ENCODE data around the gene KLHL10. TPM values are rescaled to one million over a fixed set of nuclear protein-coding genes. Genes with fewer than 3 reads are reported as not detected.

Gene KLHL10
- total RNA-seq, 2 experiments from 2014 or later: not detected

- Histone ChIP-seq H3K9me3 (ENCODE audit: control insufficient read depth in 1 of 2, insufficient read depth in 1 of 2, low read length in 2 of 2) (no peaks in the 10 kb centered on the region), H3K4me3 (ENCODE audit: low read length) (no peak overlapping the region), H3K4me1 (ENCODE audit: insufficient read depth, low read length) (no peaks in the 10 kb centered on the region), H3K27ac (ENCODE audit: low read depth in 1 of 2, low read length in 2 of 2) (no peak overlapping the region), H3K27me3 (ENCODE audit: control insufficient read depth in 1 of 2, insufficient read depth in 2 of 2, low read length in 2 of 2) (no peaks in the 10 kb centered on the region), H3K36me3 (ENCODE audit: insufficient read depth, low read length) (peaks cover 89% of the 10 kb centered on the region)
- Mint-ChIP-seq H3K36me3 (ENCODE audit: low read depth) (peaks cover 69% of the 10 kb centered on the region), H3K4me3 (no peak overlapping the region), H3K4me1 (ENCODE audit: low read depth) (no peaks in the 10 kb centered on the region), H3K27ac (no peak overlapping the region), H3K9me3 (no peaks in the 10 kb centered on the region), H3K27me3 (no peaks in the 10 kb centered on the region)
- TF ChIP-seq, protein P1, sequence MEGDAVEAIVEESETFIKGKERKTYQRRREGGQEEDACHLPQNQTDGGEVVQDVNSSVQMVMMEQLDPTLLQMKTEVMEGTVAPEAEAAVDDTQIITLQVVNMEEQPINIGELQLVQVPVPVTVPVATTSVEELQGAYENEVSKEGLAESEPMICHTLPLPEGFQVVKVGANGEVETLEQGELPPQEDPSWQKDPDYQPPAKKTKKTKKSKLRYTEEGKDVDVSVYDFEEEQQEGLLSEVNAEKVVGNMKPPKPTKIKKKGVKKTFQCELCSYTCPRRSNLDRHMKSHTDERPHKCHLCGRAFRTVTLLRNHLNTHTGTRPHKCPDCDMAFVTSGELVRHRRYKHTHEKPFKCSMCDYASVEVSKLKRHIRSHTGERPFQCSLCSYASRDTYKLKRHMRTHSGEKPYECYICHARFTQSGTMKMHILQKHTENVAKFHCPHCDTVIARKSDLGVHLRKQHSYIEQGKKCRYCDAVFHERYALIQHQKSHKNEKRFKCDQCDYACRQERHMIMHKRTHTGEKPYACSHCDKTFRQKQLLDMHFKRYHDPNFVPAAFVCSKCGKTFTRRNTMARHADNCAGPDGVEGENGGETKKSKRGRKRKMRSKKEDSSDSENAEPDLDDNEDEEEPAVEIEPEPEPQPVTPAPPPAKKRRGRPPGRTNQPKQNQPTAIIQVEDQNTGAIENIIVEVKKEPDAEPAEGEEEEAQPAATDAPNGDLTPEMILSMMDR (IDR thresholded peaks at IDR 0.05): no peak
- ATAC-seq (ENCODE audit: poor library complexity) (no peak), DNase-seq (no peak)
- intact Hi-C loops (cut with DNase I, micrococcal nuclease): no loop called here
- ChIA-PET CTCF (no interaction called here), POLR2A (no interaction called here)
Observed at GRCh38 chr17:41893384-41893783, 55.8 kb downstream of the KLHL10 start.

DNA sequence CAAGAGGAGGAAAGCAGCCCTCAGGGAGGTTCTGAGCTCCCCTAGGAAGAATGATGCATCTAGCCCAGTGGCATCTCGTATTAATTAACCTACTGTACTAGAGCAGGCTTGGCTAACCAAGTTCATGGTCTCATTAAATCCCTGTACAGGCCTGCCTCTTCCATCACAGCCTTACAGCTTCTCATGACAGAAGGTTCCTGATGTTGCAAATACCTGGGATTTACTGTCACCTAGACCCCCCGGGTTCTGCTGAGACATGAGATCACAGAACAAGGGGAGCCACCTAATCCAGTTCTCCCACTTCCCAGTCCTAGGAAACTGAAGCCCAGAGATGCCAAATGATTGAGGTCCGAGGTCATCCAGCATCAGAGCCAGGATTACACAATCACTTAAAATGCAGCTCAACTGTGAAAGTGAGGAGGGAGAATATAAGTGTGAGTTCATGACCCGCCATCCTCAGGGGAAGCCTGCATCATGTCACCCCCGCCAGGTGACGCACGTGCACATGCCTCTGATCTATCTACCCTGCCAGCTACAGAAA lies 57.2 kb downstream of the KLHL10 start:
- DNase-seq (no peak), ATAC-seq (ENCODE audit: poor library complexity) (no peak)
- Histone ChIP-seq H3K36me3 (ENCODE audit: insufficient read depth, low read length) (peaks cover 86% of the 10 kb centered on the region), H3K4me1 (ENCODE audit: insufficient read depth, low read length) (no peaks in the 10 kb centered on the region), H3K27ac (ENCODE audit: low read depth in 1 of 2, low read length in 2 of 2) (no peak overlapping the region), H3K4me3 (ENCODE audit: low read length) (no peak overlapping the region), H3K27me3 (ENCODE audit: control insufficient read depth in 1 of 2, insufficient read depth in 2 of 2, low read length in 2 of 2) (no peaks in the 10 kb centered on the region), H3K9me3 (ENCODE audit: control insufficient read depth in 1 of 2, insufficient read depth in 1 of 2, low read length in 2 of 2) (no peaks in the 10 kb centered on the region)
- Mint-ChIP-seq H3K9me3 (no peaks in the 10 kb centered on the region), H3K4me1 (ENCODE audit: low read depth) (no peaks in the 10 kb centered on the region), H3K36me3 (ENCODE audit: low read depth) (peaks cover 72% of the 10 kb centered on the region), H3K4me3 (no peak overlapping the region), H3K27me3 (no peaks in the 10 kb centered on the region), H3K27ac (no peak overlapping the region)
- intact Hi-C loops (cut with DNase I, micrococcal nuclease): no loop called here
- ChIA-PET CTCF (interaction anchor here (0.7 kb wide), 1 partner anchor 103 kb away, joined by 3 read pairs; no protein-coding TSS in a partner anchor), POLR2A (no interaction called here)
- TF ChIP-seq, protein P1 (IDR thresholded peaks at IDR 0.05): no peak

DNA sequence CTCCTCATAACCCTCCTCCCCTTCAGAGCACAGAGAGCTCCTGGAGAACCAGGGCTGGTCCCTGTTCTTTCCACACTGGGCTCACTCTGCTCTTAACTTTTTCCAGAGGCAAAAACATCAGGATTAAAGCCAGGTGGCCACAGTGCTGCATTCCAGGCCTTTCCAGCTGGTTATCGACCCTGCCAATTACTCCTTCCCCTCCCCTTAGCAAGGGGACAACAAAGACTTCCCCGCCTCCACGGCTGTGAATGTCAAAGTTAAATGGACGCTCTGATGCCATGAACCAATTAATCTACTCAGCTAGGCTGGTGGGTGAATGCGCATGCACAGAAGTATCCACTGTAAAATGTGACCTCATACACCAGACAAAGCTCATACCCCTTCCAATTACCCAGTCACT lies 58.0 kb downstream of the KLHL10 start:
- Histone ChIP-seq H3K36me3 (ENCODE audit: insufficient read depth, low read length) (peaks cover 87% of the 10 kb centered on the region), H3K9me3 (ENCODE audit: control insufficient read depth in 1 of 2, insufficient read depth in 1 of 2, low read length in 2 of 2) (no peaks in the 10 kb centered on the region), H3K4me1 (ENCODE audit: insufficient read depth, low read length) (no peaks in the 10 kb centered on the region), H3K4me3 (ENCODE audit: low read length) (no peak overlapping the region), H3K27me3 (ENCODE audit: control insufficient read depth in 1 of 2, insufficient read depth in 2 of 2, low read length in 2 of 2) (no peaks in the 10 kb centered on the region), H3K27ac (ENCODE audit: low read depth in 1 of 2, low read length in 2 of 2) (no peak overlapping the region)
- DNase-seq (no peak), ATAC-seq (ENCODE audit: poor library complexity) (no peak)
- intact Hi-C loops (cut with DNase I, micrococcal nuclease): no loop called here
- ChIA-PET CTCF (no interaction called here), POLR2A (no interaction called here)
- H3K36me3 Mint-ChIP-seq (ENCODE audit: low read depth): peaks cover 71% of the 10 kb centered on the region
- H3K9me3 Mint-ChIP-seq: no peaks in the 10 kb centered on the region
- TF ChIP-seq, protein P1 (IDR thresholded peaks at IDR 0.05): no peak
- no peaks in the 10 kb centered on the region for H3K27me3 Mint-ChIP-seq
- H3K4me3 Mint-ChIP-seq: no peak overlapping the region
- no peaks in the 10 kb centered on the region for H3K4me1 Mint-ChIP-seq (ENCODE audit: low read depth)
- no peak overlapping the region for H3K27ac Mint-ChIP-seq

Measured in CD4-positive, alpha-beta T cell (primary cell).